ENCODE data around the gene CALML3.

- no peak for TF ChIP-seq POLR2A (IDR thresholded peaks at IDR 0.05)
- TF ChIP-seq CTCF (IDR thresholded peaks at IDR 0.05), result no peak
Measured at GRCh38 chr10:5565205-5565545, 40.4 kb downstream of the CALML3 start.
